A673 (cell line): ENCODE data around the gene UNC13C. TPM values are rescaled to one million over a fixed set of nuclear protein-coding genes. Genes with fewer than 3 reads are reported as not detected.

Experiments used
- BruUV-seq: library from RNA; stranded (reverse); fragments of 400-500 nt; replicated peaks from 2 replicates; lab custom pipeline; 2021; lab: Mats Ljungman, UMichigan
- CTCF ChIA-PET: fragments of 300-600 bp; sonication (Branson Sonifier 250); formaldehyde crosslinking; loops from one replicate; lab custom pipeline; 2022; ENCODE audit warnings: antibody characterized with exemption; lab: Charles Lee
- POLR2A ChIA-PET: fragments of 300-600 bp; sonication (Branson Sonifier 250); formaldehyde crosslinking; loops from one replicate; lab custom pipeline; 2022; ENCODE audit warnings: antibody characterized with exemption; ENCODE audit not compliant: low non-redundant PET; lab: Charles Lee
- DNase-seq: peaks from one replicate; pipeline ENCODE4 v3.0.0-alpha.2; 2015; ENCODE audit warnings: low spot score
- H3K27ac ChIP-seq: fragments of 200-600 bp; sonication (generic); 2 replicates; pipeline ENCODE4 v1.5.1; 2016; ENCODE audit warnings: mixed run types, low read depth, mild to moderate bottlenecking, mixed read lengths, antibody characterized with exemption, low read length; ENCODE audit not compliant: poor library complexity, severe bottlenecking
- H3K27me3 ChIP-seq: fragments of 200-600 bp; sonication (generic); replicated peaks from 2 replicates; pipeline ENCODE4 v1.6.1; 2017; ENCODE audit warnings: mixed run types, low read depth, mild to moderate bottlenecking, mixed read lengths, antibody characterized with exemption, low read length; ENCODE audit not compliant: insufficient read depth, poor library complexity
- H3K36me3 ChIP-seq: fragments of 200-600 bp; sonication (generic); 2 replicates; pipeline ENCODE4 v1.6.1; 2016; ENCODE audit warnings: mixed run types, mild to moderate bottlenecking, mixed read lengths, antibody characterized with exemption, low read length; ENCODE audit not compliant: insufficient read depth, poor library complexity, severe bottlenecking
- H3K4me1 ChIP-seq: fragments of 200-600 bp; sonication (generic); 2 replicates; pipeline ENCODE4 v1.6.1; 2017; ENCODE audit warnings: mixed run types, mild to moderate bottlenecking, mixed read lengths, antibody characterized with exemption, low read length; ENCODE audit not compliant: insufficient read depth, poor library complexity, severe bottlenecking
- H3K4me3 ChIP-seq: fragments of 200-600 bp; sonication (generic); 2 replicates; pipeline ENCODE4 v1.5.1; 2016; ENCODE audit warnings: low read depth, mixed run types, mild to moderate bottlenecking, mixed read lengths, low read length; ENCODE audit not compliant: poor library complexity, severe bottlenecking
- H3K9me3 ChIP-seq: fragments of 200-600 bp; sonication (generic); 2 replicates; pipeline ENCODE4 v1.6.1; 2016; ENCODE audit warnings: mixed run types, low read depth, mild to moderate bottlenecking, mixed read lengths, antibody characterized with exemption, low read length; ENCODE audit not compliant: poor library complexity, severe bottlenecking
- CTCF ChIP-seq: fragments of 300-800, 200-600 bp; sonication (generic); conservative IDR thresholded peaks from 2 replicates; pipeline ENCODE4 v1.5.1; 2017; ENCODE audit warnings: low read depth, mild to moderate bottlenecking, antibody characterized with exemption, low read length, moderate library complexity, mixed read lengths
- EZH2 ChIP-seq: fragments of 200-600 bp; sonication (generic); IDR thresholded peaks from 2 replicates; pipeline ENCODE4 v1.6.1; 2017; ENCODE audit warnings: borderline replicate concordance, low read depth, mild to moderate bottlenecking, mixed read lengths, antibody characterized with exemption, low read length; ENCODE audit not compliant: poor library complexity, severe bottlenecking
- intact Hi-C: fragments of 100-400 bp; cut with micrococcal nuclease; formaldehyde crosslinking; loops from one replicate; pipeline ENCODE4 v1.10.0; 2022; ENCODE audit not compliant: unreplicated experiment
- total RNA-seq: library from RNA; stranded (reverse); gene quantifications from 2 replicates; pipeline ENCODE4 v1.2.3, GENCODE V29; 2021

Gene UNC13C
- total RNA-seq, 1 experiment from 2014 or later, result not detected

GRCh38 chr15:54594115-54594514 is 615.9 kb downstream of the UNC13C start:
- no peak overlapping the region for H3K4me3 ChIP-seq
- CTCF ChIA-PET, result interaction anchor here (0.6 kb wide), 1 partner anchor 19 kb away, joined by 3 read pairs; no protein-coding TSS in a partner anchor
- BruUV-seq, result no TSS peak
- POLR2A ChIA-PET, result interaction anchor here (0.6 kb wide), 1 partner anchor 529 kb away, joined by 3 read pairs; no protein-coding TSS in a partner anchor
- peak; percentile 2 for DNase-seq
- H3K27me3 ChIP-seq, result no peaks in the 10 kb centered on the region
- H3K4me1 ChIP-seq, result no peaks in the 10 kb centered on the region
- no peaks in the 10 kb centered on the region for H3K36me3 ChIP-seq
- intact Hi-C loops, result no loop called here
- no peak overlapping the region for H3K27ac ChIP-seq
- peaks cover 14% of the 10 kb centered on the region for H3K9me3 ChIP-seq
- TF ChIP-seq EZH2, result no peak

GRCh38 chr15:54599386-54599785 is 621.1 kb downstream of the UNC13C start:
- Histone ChIP-seq H3K27ac (no peak overlapping the region), H3K4me1 (no peaks in the 10 kb centered on the region), H3K4me3 (no peak overlapping the region), H3K27me3 (no peaks in the 10 kb centered on the region), H3K9me3 (peaks cover 22% of the 10 kb centered on the region), H3K36me3 (no peaks in the 10 kb centered on the region)
- no TSS peak for BruUV-seq
- intact Hi-C loops, result no loop called here
- ChIA-PET CTCF (no interaction called here), POLR2A (no interaction called here)
- no peak for DNase-seq
- TF ChIP-seq EZH2 (no peak), CTCF (no peak)

- Histone ChIP-seq H3K9me3 (peaks cover 11% of the 10 kb centered on the region), H3K4me3 (no peak overlapping the region), H3K4me1 (no peaks in the 10 kb centered on the region), H3K27ac (no peak overlapping the region), H3K36me3 (no peaks in the 10 kb centered on the region), H3K27me3 (no peaks in the 10 kb centered on the region)
- no peak for DNase-seq
- ChIA-PET POLR2A (no interaction called here), CTCF (no interaction called here)
- BruUV-seq, result no TSS peak
- TF ChIP-seq CTCF, result no peak
- TF ChIP-seq EZH2, result no peak
- intact Hi-C loops, result no loop called here
These were observed 626.8 kb downstream of the UNC13C start for GRCh38 chr15:54605043-54605442.

GRCh38 chr15:54605556-54605955 is 627.3 kb downstream of the UNC13C start:
- no peaks in the 10 kb centered on the region for H3K36me3 ChIP-seq
- H3K27ac ChIP-seq, result no peak overlapping the region
- CTCF ChIA-PET, result no interaction called here
- no peaks in the 10 kb centered on the region for H3K27me3 ChIP-seq
- POLR2A ChIA-PET, result no interaction called here
- peaks cover 6% of the 10 kb centered on the region for H3K9me3 ChIP-seq
- no peaks in the 10 kb centered on the region for H3K4me1 ChIP-seq
- no peak overlapping the region for H3K4me3 ChIP-seq
- no peak for DNase-seq
- no TSS peak for BruUV-seq
- TF ChIP-seq EZH2, result no peak
- no peak for TF ChIP-seq CTCF
- intact Hi-C loops, result no loop called here
